IMR-90 (cell line): ENCODE data around the gene TRPM3. TPM values are rescaled to one million over a fixed set of nuclear protein-coding genes. Genes with fewer than 3 reads are reported as not detected.

Experiments used
- ATAC-seq: fragments of 200-7000 bp; cut with Tn5 transposase; 2 replicates; pipeline ENCODE4 v1.9.1; 2020; ENCODE audit warnings: low read depth, mild to moderate bottlenecking, moderate library complexity
- BruUV-seq: library from RNA; stranded (reverse); fragments of 400-500 nt; replicated peaks from 2 replicates; lab custom pipeline; 2021; lab: Mats Ljungman, UMichigan
- CTCF ChIA-PET: fragments of 300-600 bp; formaldehyde crosslinking; extraction: SDS; loops from one replicate; lab custom pipeline; 2021; ENCODE audit warnings: antibody characterized with exemption; lab: Yijun Ruan, JAX
- POLR2A ChIA-PET: fragments of 300-600 bp; sonication (Branson Sonifier 250); formaldehyde crosslinking; loops from one replicate; lab custom pipeline; 2022; ENCODE audit warnings: antibody characterized with exemption; ENCODE audit not compliant: unreplicated experiment; lab: Charles Lee
- DNase-seq: peaks from one replicate; pipeline ENCODE4 v3.0.0; 2013
- H2AFZ ChIP-seq: replicated peaks from 2 replicates; pipeline ENCODE3; 2013; ENCODE audit warnings: low read length, mild to moderate bottlenecking; ENCODE audit not compliant: poor library complexity
- H2AK5ac ChIP-seq: 2 replicates; pipeline ENCODE4 v1.6.1; 2013; ENCODE audit warnings: low read depth, low read length, inconsistent platforms
- H2AK9ac ChIP-seq: replicated peaks from 2 replicates; pipeline ENCODE3; 2013; ENCODE audit warnings: mild to moderate bottlenecking, low read depth, low read length, moderate library complexity; ENCODE audit not compliant: poor library complexity
- H2BK120ac ChIP-seq: 2 replicates; pipeline ENCODE4 v1.6.1; 2013; ENCODE audit warnings: low read depth, low read length, inconsistent platforms
- H2BK15ac ChIP-seq: 3 replicates; pipeline ENCODE4 v1.6.1; 2013; ENCODE audit warnings: low read depth, low read length, inconsistent platforms
- H2BK20ac ChIP-seq: 2 replicates; pipeline ENCODE4 v1.6.1; 2013; ENCODE audit warnings: low read depth, mild to moderate bottlenecking, inconsistent platforms, low read length, moderate library complexity
- H2BK5ac ChIP-seq: 2 replicates; pipeline ENCODE4 v1.6.1; 2013; ENCODE audit warnings: mild to moderate bottlenecking, low read depth, low read length, inconsistent platforms; ENCODE audit not compliant: poor library complexity, severe bottlenecking
- H3K14ac ChIP-seq: replicated peaks from 2 replicates; pipeline ENCODE4 v1.6.1; 2013; ENCODE audit warnings: low read depth, low read length, inconsistent platforms
- H3K18ac ChIP-seq: 2 replicates; pipeline ENCODE4 v1.6.1; 2013; ENCODE audit warnings: low read depth, low read length, control low read depth
- H3K23ac ChIP-seq: 2 replicates; pipeline ENCODE4 v1.6.1; 2013; ENCODE audit warnings: low read depth, low read length, inconsistent platforms
- H3K27ac ChIP-seq: 2 replicates; pipeline ENCODE4 v1.5.1; 2013; ENCODE audit warnings: mild to moderate bottlenecking, control low read depth, low read length; ENCODE audit not compliant: insufficient read depth
- H3K27me3 ChIP-seq: 2 replicates; pipeline ENCODE4 v1.6.1; 2013; ENCODE audit warnings: low read length; ENCODE audit not compliant: control insufficient read depth, insufficient read depth
- H3K36me3 ChIP-seq: 2 replicates; pipeline ENCODE4 v1.6.1; 2013; ENCODE audit warnings: low read length, mixed read lengths; ENCODE audit not compliant: control insufficient read depth, insufficient read depth
- H3K4ac ChIP-seq: 2 replicates; pipeline ENCODE4 v1.6.1; 2013; ENCODE audit warnings: low read depth, low read length, inconsistent platforms
- H3K4me1 ChIP-seq: 2 replicates; pipeline ENCODE4 v1.6.1; 2013; ENCODE audit warnings: low read length, mixed read lengths; ENCODE audit not compliant: control insufficient read depth, insufficient read depth
- H3K4me2 ChIP-seq: 2 replicates; pipeline ENCODE4 v1.6.1; 2013; ENCODE audit warnings: low read depth, mild to moderate bottlenecking, control low read depth, low read length, moderate library complexity
- H3K4me3 ChIP-seq: 2 replicates; pipeline ENCODE4 v1.5.1; 2013; ENCODE audit warnings: low read depth, mild to moderate bottlenecking, control low read depth, low read length, moderate library complexity; ENCODE audit not compliant: insufficient read depth
- H3K56ac ChIP-seq: 2 replicates; pipeline ENCODE4 v1.6.1; 2013; ENCODE audit warnings: low read length, inconsistent platforms; ENCODE audit not compliant: insufficient read depth; ENCODE audit errors: extremely low read depth
- H3K79me1 ChIP-seq, 2 experiments: 2 replicates each; pipeline ENCODE4 v1.6.1; 2013; ENCODE audit warnings: low read length in 2 of 2, inconsistent platforms in 1 of 2, low read depth in 1 of 2
- H3K9ac ChIP-seq: 2 replicates; pipeline ENCODE4 v1.6.1; 2013; ENCODE audit warnings: low read depth, low read length, control low read depth
- H3K9me1 ChIP-seq: 2 replicates; pipeline ENCODE4 v1.6.1; 2013; ENCODE audit warnings: low read length, inconsistent platforms; ENCODE audit not compliant: insufficient read depth
- H3K9me3 ChIP-seq: 2 replicates; pipeline ENCODE4 v1.6.1; 2013; ENCODE audit warnings: low read length; ENCODE audit not compliant: control insufficient read depth, insufficient read depth
- H4K20me1 ChIP-seq: 2 replicates; pipeline ENCODE4 v1.6.1; 2013; ENCODE audit warnings: low read length, inconsistent platforms; ENCODE audit not compliant: insufficient read depth
- H4K5ac ChIP-seq: 2 replicates; pipeline ENCODE4 v1.6.1; 2013; ENCODE audit warnings: mild to moderate bottlenecking, low read depth, low read length, control low read depth
- H4K8ac ChIP-seq, 2 experiments: 2 replicates each; pipeline ENCODE4 v1.6.1; 2013; ENCODE audit warnings: low read depth in 2 of 2, low read length in 2 of 2, control low read depth in 1 of 2, inconsistent platforms in 1 of 2
- H4K91ac ChIP-seq: 2 replicates; pipeline ENCODE4 v1.6.1; 2013; ENCODE audit warnings: low read depth, low read length, inconsistent platforms; ENCODE audit not compliant: insufficient read depth
- BHLHE40 ChIP-seq: fragments of 150-350 bp; IDR thresholded peaks from 2 replicates; pipeline ENCODE4 v1.6.1; 2016; ENCODE audit warnings: mild to moderate bottlenecking, low read depth, low read length
- CEBPB ChIP-seq: IDR thresholded peaks from 2 replicates; pipeline ENCODE4 v1.6.1; 2012; ENCODE audit warnings: low read depth, low read length, improper control_type of control experiment
- CHD1 ChIP-seq: IDR thresholded peaks from 2 replicates; pipeline ENCODE4 v1.6.1; 2012; ENCODE audit warnings: low read depth, low read length, improper control_type of control experiment
- CTCF ChIP-seq: conservative IDR thresholded peaks from 2 replicates; pipeline ENCODE4 v1.5.1; 2012; ENCODE audit warnings: mild to moderate bottlenecking, low read depth, low read length, improper control_type of control experiment
- ELK1 ChIP-seq: fragments of 150-350 bp; IDR thresholded peaks from 2 replicates; pipeline ENCODE4 v1.6.1; 2016; ENCODE audit warnings: low read depth, mild to moderate bottlenecking, low read length, moderate library complexity, borderline replicate concordance
- FOS ChIP-seq: fragments of 150-350 bp; IDR thresholded peaks from 2 replicates; pipeline ENCODE4 v1.6.1; 2016; ENCODE audit warnings: low read depth, low read length
- MAFK ChIP-seq: IDR thresholded peaks from 2 replicates; pipeline ENCODE4 v1.6.1; 2012; ENCODE audit warnings: low read depth, low read length, improper control_type of control experiment
- MAZ ChIP-seq: IDR thresholded peaks from 2 replicates; pipeline ENCODE4 v1.6.1; 2012; ENCODE audit warnings: low read depth, mild to moderate bottlenecking, low read length, improper control_type of control experiment, moderate library complexity, borderline replicate concordance
- POLR2A ChIP-seq: IDR thresholded peaks from 2 replicates; pipeline ENCODE4 v1.6.1; 2012; ENCODE audit warnings: mild to moderate bottlenecking, low read depth, low read length
- RAD21 ChIP-seq: IDR thresholded peaks from 2 replicates; pipeline ENCODE4 v1.6.1; 2012; ENCODE audit warnings: low read length, improper control_type of control experiment
- RCOR1 ChIP-seq: IDR thresholded peaks from 2 replicates; pipeline ENCODE4 v1.6.1; 2012; ENCODE audit warnings: mild to moderate bottlenecking, low read length, improper control_type of control experiment; ENCODE audit not compliant: insufficient replicate concordance
- RFX5 ChIP-seq: IDR thresholded peaks from 2 replicates; pipeline ENCODE4 v1.8.0; 2012; ENCODE audit warnings: low read depth, mild to moderate bottlenecking, low read length, moderate library complexity
- SMC3 ChIP-seq: fragments of 150-350 bp; IDR thresholded peaks from 2 replicates; pipeline ENCODE4 v1.6.1; 2016; ENCODE audit warnings: low read depth, mild to moderate bottlenecking, antibody characterized with exemption, low read length, moderate library complexity
- USF2 ChIP-seq: fragments of 150-350 bp; IDR thresholded peaks from 2 replicates; pipeline ENCODE4 v1.6.1; 2017; ENCODE audit warnings: mild to moderate bottlenecking, antibody characterized with exemption, low read length, low read depth
- WGBS, 2 experiments: methylation state at CpG; one replicate each; pipeline versions ENCODE4 v1.1.5 to v1.1.7; 2013; ENCODE audit warnings: missing lambda C conversion rate in 2 of 2; ENCODE audit not compliant: insufficient read length in 1 of 2; ENCODE audit errors: extremely low coverage in 2 of 2; 5-methylcytosine and 5-hydroxymethylcytosine counted together
- dilution Hi-C: fragments of 300-500 bp; cut with HindIII; formaldehyde crosslinking; loops from one replicate; pipeline ENCODE4 v1.14.3; 2018; ENCODE audit warnings: low sequenced_read_pairs; ENCODE audit not compliant: unreplicated experiment
- in situ Hi-C: fragments of 300-500 bp; cut with MboI; formaldehyde crosslinking; loops from 3 replicates; pipeline ENCODE4 v1.14.3; 2019; ENCODE audit warnings: low sequenced_read_pairs, inconsistent platforms, mixed read lengths
- intact Hi-C: fragments of 100-400 bp; cut with micrococcal nuclease; formaldehyde crosslinking; loops from 2 replicates; pipeline ENCODE4 v1.10.0; 2022
- polyA plus RNA-seq, 3 experiments: library from polyadenylated mRNA; depleted of rRNA; stranded (reverse); fragments of >200 nt; gene quantifications; 2 replicates each; pipeline ENCODE4 v1.2.3, GENCODE V29; 2012; ENCODE audit warnings: low replicate concordance in 1 of 3
- total RNA-seq: library from RNA; depleted of rRNA; stranded (reverse); fragments of >200 nt; gene quantifications from 2 replicates; pipeline ENCODE4 v1.2.3, GENCODE V29; 2012

The TRPM3 gene
- total and polyA plus RNA-seq, 2 of the 4 experiments (the other 2 are of a cell fraction), result not detected

- H2BK20ac ChIP-seq, result no peak overlapping the region
- H3K4me1 ChIP-seq, result peaks cover 9% of the 10 kb centered on the region
- POLR2A ChIA-PET, result no interaction called here
- H2AK5ac ChIP-seq, result no peak overlapping the region
- ATAC-seq (no peak), DNase-seq (no peak)
- H2BK120ac ChIP-seq, result no peak overlapping the region
- H3K18ac ChIP-seq, result no peak overlapping the region
- no peak overlapping the region for H3K14ac ChIP-seq
- no peak overlapping the region for H2BK5ac ChIP-seq
- no peak overlapping the region for H3K27ac ChIP-seq
- H2BK15ac ChIP-seq, result no peak overlapping the region
- H2AFZ ChIP-seq, result no peak overlapping the region
- no peaks in the 10 kb centered on the region for H3K9me3 ChIP-seq
- dilution Hi-C loops (no loop called here), in situ Hi-C loops (loop anchor here (25.0 kb wide), 1 partner anchor 654 kb away; no protein-coding TSS in a partner anchor), intact Hi-C loops (no loop called here)
- H3K79me1 ChIP-seq, result no peaks in the 10 kb centered on the region
- no peaks in the 10 kb centered on the region for H4K20me1 ChIP-seq
- no peak overlapping the region for H3K4me2 ChIP-seq
- H3K9me1 ChIP-seq, result no peaks in the 10 kb centered on the region
- no TSS peak for BruUV-seq
- CTCF ChIA-PET, result no interaction called here
- H3K4ac ChIP-seq, result no peak overlapping the region
- H3K9ac ChIP-seq, result no peak overlapping the region
- H4K91ac ChIP-seq, result no peak overlapping the region
- no peak for TF ChIP-seq SMC3
- no peak for TF ChIP-seq CTCF
- no peak for TF ChIP-seq FOS
- no peak for TF ChIP-seq RAD21
- no peak for TF ChIP-seq BHLHE40
- no peak for TF ChIP-seq USF2
- TF ChIP-seq POLR2A, result no peak
- TF ChIP-seq MAZ, result no peak
- TF ChIP-seq CHD1, result no peak
- TF ChIP-seq ELK1, result no peak
- TF ChIP-seq RFX5, result no peak
- no peak for TF ChIP-seq CEBPB
- TF ChIP-seq RCOR1, result no peak
- no peak for TF ChIP-seq MAFK
- WGBS, 2 experiments, result 100% methylated on average over 1 of the region's 7 CpGs; no CpG with 5 or more reads in 1 of the 2 experiments
- H3K23ac ChIP-seq, result no peak overlapping the region
- no peaks in the 10 kb centered on the region for H3K36me3 ChIP-seq
- no peak overlapping the region for H4K5ac ChIP-seq
- no peak overlapping the region for H3K4me3 ChIP-seq
- H2AK9ac ChIP-seq, result no peak overlapping the region
- no peak overlapping the region for H4K8ac ChIP-seq
- no peak overlapping the region for H3K56ac ChIP-seq
- peaks cover 2% of the 10 kb centered on the region; the same call in 1 of the 2 replicates for H3K27me3 ChIP-seq
These were observed 505.0 kb downstream of the TRPM3 start for GRCh38 chr9:70616228-70616990.
